GM12801 (cell line): ENCODE measurements around the gene APOL6.

Experiments used
- TF ChIP-seq, protein P1 (sequence below): IDR thresholded peaks from one replicate; pipeline ENCODE4 v1.5.1; 2011; ENCODE audit warnings: control low read depth; ENCODE audit not compliant: insufficient read length; ENCODE audit errors: extremely low read depth

Gene APOL6, protein sequence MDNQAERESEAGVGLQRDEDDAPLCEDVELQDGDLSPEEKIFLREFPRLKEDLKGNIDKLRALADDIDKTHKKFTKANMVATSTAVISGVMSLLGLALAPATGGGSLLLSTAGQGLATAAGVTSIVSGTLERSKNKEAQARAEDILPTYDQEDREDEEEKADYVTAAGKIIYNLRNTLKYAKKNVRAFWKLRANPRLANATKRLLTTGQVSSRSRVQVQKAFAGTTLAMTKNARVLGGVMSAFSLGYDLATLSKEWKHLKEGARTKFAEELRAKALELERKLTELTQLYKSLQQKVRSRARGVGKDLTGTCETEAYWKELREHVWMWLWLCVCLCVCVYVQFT

GRCh38 chr22:35648066-35649025 is at the start of gene APOL6:
TSS of gene APOL6 (plus strand) at chr22:35648446. CDS start at chr22:35656426, 7,980 bp downstream.
- TF ChIP-seq, protein P1, sequence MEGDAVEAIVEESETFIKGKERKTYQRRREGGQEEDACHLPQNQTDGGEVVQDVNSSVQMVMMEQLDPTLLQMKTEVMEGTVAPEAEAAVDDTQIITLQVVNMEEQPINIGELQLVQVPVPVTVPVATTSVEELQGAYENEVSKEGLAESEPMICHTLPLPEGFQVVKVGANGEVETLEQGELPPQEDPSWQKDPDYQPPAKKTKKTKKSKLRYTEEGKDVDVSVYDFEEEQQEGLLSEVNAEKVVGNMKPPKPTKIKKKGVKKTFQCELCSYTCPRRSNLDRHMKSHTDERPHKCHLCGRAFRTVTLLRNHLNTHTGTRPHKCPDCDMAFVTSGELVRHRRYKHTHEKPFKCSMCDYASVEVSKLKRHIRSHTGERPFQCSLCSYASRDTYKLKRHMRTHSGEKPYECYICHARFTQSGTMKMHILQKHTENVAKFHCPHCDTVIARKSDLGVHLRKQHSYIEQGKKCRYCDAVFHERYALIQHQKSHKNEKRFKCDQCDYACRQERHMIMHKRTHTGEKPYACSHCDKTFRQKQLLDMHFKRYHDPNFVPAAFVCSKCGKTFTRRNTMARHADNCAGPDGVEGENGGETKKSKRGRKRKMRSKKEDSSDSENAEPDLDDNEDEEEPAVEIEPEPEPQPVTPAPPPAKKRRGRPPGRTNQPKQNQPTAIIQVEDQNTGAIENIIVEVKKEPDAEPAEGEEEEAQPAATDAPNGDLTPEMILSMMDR, result no peak

GRCh38 chr22:35599364-35599763 is 48.9 kb upstream of the APOL6 start:
- TF ChIP-seq, protein P1, result no peak

- TF ChIP-seq, protein P1, result no peak
Observed at GRCh38 chr22:35600476-35600875, 47.8 kb upstream of the APOL6 start.

GRCh38 chr22:35601013-35601580 is 47.1 kb upstream of the APOL6 start:
- TF ChIP-seq, protein P1, result no peak

DNA sequence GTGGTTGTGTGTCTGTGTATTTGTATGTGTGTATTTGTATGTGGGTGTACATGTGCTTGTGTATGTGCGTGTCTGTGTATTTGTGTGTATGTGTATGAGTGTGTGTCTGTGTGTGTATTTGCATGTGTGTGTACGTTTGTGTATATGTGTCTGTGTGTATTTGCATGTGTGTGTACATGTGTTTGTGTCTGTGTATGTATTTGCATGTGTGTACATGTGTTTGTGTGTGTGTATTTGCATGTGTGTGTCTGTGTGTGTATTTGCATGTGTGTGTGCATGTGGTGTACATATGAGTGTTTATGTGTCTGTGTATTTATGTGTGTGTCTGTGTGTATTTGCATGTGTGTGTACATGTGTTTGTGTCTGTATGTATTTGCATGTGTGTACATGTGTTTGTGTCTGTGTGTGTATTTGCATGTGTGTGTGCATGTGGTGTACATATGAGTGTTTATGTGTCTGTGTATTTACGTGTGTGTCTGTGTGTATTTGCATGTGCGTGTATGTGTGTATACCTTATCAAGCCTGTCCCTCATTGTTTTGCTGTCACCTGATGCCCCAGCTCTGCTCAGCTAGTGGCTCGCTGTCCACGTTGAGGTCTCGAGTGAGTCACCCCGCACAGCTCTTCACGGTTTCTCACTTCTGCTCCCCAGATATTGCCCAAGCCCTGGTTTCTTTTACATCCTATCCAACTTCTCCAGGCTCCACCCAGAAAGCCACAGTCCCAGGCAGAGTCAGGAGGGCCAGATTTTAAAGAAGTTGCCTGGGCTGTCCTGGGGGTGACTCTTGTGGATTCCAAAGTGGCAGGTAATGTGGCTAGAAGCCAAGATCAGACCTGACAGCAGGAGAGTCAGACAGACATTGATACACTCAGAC is 46.3 kb upstream of the APOL6 start:
- TF ChIP-seq, protein P1, result no peak

DNA sequence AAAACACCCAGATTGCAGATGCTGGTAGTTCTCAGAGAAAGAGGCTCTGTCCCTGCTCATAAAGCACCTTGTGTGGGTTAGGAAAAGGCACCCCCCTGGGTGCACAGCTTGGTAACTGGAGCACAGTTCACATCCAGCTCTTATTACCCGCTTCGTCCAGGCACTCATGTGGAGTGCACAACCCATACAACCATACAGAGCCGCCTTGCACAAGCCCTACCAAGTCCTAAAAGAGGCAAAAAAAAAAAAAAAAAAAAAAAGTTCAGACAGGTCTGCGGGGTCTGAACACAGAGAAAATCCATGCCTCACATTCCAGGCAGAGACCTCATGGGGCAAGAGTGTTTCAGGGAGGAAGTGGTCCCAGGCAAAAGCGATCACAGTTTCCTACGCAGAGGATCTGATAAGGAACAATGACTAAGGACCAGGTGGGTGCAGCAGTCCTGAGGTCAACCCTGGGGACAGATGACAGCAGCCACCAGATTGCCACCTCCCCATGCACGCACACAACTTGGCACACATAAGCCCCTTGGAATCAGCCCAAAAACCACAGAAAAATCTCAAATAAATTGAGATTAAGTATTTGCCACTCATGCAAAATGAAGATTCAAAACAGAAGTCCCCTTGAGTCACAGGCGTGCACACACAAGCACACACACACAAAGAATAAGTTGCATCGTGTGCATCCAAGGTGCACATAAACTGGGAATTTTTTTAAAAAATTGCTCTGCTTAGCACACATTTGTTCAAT is 43.5 kb upstream of the APOL6 start:
- TF ChIP-seq, protein P1, result no peak
